A673 (cell line): ENCODE measurements around the gene POMC.

ENCODE experiments used
- CTCF ChIP-seq: fragments of 300-800, 200-600 bp; sonication (generic); conservative IDR thresholded peaks from 2 replicates; pipeline ENCODE4 v1.5.1; 2017; ENCODE audit warnings: low read depth, mild to moderate bottlenecking, antibody characterized with exemption, low read length, moderate library complexity, mixed read lengths
- EZH2 ChIP-seq: fragments of 200-600 bp; sonication (generic); IDR thresholded peaks from 2 replicates; pipeline ENCODE4 v1.6.1; 2017; ENCODE audit warnings: borderline replicate concordance, low read depth, mild to moderate bottlenecking, mixed read lengths, antibody characterized with exemption, low read length; ENCODE audit not compliant: poor library complexity, severe bottlenecking

- no peak for TF ChIP-seq CTCF
- TF ChIP-seq EZH2, result no peak
Measured at GRCh38 chr2:25198209-25198525, 29.8 kb upstream of the POMC start.
